UCSD-AML1 (cell line): ENCODE data around the gene HOXA6.

Experiments used
- DNase-seq: peaks from one replicate; lab custom pipeline; 2025; ENCODE audit not compliant: unreplicated experiment; lab: John Stamatoyannopoulos, UW

Gene HOXA6

DNA sequence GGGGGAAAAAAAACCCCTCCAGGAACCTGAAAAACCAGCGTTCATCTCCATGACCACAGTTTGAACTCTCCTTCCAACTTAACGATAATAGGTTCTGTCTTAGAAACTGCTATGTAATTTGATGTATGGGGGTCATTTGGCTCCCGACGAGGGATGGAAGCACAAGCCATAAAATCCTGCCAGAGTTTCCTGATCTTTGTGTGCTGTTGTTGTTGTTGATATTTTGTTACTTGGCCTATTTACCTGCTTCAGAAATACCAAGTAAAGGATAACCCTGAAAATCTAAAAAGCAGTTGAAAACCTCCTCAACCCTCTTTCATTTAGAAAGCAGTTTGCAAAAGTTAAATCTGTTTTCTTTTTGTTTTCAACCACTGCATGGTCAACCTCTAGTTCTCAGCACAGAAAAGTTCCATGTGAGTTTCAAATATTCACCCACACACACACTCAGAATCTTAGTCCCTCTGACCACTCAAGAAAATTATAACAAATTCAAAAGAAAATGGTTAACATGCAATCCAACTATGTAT is 35.8 kb downstream of the HOXA6 start:
- no peak for DNase-seq

- DNase-seq = no peak
These were observed 36.4 kb downstream of the HOXA6 start for GRCh38 chr7:27111042-27111750.

DNA sequence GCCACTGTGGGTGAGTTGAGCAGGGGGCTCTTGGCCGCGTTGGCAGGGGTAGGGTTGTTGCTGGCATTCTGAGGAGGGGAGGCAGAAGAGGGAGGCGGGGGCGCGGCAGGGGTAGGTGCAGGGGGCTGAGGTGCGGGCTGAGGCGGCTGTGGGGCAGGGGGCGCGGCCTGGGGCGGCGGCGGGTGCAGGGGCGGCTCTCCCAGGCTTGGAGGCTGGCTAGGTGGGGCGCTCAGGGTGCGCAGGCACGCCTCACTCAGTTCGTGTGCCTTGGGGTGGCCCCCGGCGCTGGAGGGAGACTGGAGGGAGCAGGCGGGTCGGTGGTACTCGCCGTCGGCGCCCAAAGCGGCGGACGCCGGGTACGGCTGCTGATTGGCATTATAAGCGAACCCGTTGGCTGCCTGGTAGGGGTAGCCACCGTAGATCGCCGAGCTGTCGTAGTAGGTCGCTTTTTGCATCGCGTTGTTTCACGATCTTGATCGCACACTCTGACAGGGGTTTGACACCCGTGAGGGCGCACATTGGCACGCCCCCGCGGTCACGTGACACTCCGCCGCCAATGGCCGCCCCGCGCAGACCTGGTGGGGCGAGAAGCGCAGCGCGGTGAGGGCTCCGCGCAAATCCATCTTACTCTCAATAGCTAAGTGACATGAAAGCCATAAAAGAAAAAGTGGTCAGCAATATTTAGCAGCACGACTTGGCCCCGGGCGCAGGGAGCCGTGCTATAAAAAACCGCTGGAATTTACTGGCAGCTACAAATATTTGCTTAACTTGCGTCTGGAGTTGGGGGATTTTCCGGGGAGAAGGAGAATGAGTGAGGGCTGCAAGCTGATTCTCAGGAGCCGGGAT is 37.2 kb downstream of the HOXA6 start:
- DNase-seq = no peak

DNA sequence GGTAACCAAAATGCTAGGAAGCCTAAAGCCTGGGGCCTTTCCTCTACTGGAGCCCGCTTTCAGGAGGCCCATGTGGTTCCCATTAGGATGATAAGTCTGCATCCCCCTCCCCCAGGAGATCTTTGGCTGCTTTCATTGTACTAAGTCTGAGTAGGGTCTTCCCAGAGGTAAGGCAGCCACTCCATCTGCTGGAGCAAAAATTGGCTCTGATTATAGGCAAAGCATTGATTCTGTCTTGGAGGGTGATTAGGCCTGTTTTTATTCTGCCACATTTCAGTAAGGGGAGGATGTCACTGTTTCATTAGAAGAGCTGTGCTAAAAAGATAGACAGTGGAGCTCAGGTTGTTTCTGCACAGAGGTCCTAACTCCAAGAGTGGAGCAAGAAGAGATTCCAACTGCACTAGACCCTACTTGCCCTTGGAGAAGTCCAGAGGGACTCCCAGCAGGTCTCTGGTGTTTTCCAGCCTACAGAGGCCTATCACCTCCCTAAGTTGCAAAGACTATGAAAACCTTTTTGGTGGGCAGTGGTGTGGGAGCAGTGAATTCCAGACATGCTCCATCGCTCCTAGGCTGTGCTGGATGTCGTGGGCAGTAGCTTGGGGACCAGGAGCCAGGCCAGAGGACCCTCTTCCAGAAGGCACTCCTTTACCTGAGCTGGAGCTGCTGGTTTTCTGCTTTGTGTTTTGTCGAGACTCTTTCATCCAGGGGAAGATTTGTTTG is 37.9 kb downstream of the HOXA6 start:
- no peak for DNase-seq

- no peak for DNase-seq
These were observed 39.0 kb downstream of the HOXA6 start for GRCh38 chr7:27108390-27109127.

DNA sequence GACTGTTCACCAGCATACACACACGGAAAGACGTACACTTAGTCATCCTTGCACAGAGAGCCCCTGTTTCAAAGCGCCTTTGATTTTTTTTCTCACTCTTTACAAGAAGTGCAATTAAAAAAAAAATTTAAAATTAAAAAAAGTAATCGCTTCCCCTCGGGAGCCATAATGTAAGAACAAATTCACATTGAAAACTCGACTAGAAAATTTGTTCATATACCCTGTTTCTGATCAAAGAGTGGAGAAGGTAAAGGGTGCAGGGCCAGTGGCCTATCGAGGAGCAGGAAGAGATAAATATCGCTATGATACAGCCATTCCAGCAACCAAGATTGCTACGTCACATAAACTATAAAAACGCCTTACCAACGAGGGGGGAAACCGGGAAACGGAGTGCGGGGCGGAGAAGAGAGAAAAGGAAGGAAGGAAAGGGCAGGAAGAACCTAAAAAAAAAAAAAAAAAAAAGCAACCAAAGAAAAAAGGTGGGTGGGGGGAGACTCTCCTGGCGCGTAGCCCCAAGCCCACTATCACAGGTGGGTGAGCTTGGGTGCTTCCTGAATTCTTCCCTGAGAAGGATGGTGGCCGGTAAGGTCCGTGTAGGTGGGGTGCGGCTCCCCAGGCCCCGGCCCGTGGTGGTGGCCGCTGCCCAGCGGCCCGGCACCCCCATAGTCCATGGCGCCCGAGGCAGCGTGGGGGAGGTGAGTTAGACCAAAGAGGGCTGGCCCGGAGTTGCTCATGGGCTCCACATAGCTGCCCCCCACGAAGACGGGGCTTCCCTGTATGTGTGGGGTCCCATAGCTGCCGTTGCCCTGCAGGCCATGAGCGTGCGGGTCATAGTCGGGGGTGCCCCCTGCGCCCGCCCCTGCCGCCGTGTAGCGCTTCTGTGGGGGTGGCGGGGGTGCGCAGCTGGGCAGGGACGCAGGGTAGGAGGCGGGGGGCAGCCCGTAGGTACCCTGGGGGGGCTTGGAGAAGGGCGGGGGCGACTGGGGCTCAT is 39.9 kb downstream of the HOXA6 start:
- DNase-seq = no peak

- no peak for DNase-seq
These were observed 40.7 kb downstream of the HOXA6 start for GRCh38 chr7:27106901-27107240.

DNA sequence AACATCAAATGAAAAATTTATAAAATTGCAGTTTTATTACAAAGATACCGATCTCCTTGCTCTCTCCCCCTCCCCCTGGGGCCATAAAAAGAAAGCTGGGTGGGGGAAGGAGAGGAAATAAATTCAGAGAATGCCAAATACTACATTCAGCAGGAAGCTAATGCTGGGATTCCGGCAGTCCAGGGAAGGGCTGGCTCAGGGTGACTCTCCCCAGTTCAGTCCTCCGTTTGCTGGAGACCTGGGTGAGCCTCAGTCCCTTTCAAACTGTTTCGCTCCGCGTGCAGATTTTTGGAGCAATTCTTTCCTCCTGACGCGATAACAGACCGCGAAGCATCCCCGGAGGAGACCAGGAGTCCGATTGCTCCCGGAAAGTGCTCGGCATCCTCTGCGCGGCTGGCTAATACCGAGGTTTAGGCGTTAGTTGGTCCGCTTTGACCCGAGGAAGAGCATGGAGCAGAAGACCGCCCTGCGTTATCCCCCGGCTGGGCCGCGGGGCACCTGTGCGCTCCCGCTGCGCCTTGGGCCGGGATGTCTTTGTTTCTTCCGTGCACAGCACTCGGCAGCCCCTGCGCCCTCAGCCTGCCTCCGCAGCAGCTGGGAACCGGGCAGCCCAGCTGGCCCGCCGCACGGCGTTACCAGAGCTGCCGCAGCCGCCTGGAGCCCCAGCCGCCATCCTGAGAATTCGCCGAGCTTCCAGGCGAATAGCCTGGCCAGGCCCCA is 41.2 kb downstream of the HOXA6 start:
- no peak for DNase-seq

GRCh38 chr7:27105301-27106031 is 42.1 kb downstream of the HOXA6 start:
- DNase-seq = no peak

- no peak for DNase-seq
These were observed 43.1 kb downstream of the HOXA6 start for GRCh38 chr7:27104341-27105058.

DNA sequence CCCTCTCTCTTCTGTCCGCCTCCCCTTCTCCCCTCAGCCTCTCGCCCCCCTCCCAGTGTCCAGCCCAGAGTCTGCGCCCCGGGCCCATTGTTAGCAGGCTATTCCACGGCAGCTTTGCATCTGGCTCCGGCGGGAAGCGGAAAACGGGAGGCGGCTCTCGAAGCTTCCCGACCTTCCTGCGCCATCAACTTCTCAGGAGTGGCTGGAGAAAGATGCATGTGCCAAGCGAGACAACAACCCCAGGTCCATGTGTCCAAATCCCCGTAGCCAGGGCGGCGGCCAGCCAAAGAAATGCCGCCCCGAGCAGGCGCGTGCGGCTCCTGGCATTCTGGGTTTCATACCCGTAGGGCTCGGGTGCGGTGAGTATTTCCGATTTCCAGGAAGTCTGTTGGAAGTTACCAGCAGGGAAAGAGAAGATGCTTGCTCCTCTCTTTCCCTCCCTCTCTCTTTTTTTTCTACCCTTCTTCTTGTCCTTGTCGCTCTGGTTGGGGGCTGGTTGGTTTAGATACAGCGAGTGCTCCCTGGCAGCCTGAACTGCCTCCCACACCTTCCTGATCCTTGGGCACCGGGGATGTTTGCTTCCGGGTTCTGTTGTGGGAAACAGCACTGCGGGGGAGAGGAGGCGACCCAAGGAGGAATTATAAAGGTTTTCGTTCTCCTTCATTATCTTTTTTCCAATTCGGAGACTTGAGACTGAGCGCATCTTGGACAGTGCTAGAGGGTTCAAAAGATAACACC is 43.9 kb downstream of the HOXA6 start:
- peak; percentile 12 for DNase-seq

GRCh38 chr7:27102581-27103442 is 44.8 kb downstream of the HOXA6 start, which contains the start of gene HOXA2:
TSS of gene HOXA2 (minus strand) at chr7:27102683. CDS start at chr7:27102500, 183 bp downstream.
- no peak for DNase-seq

GRCh38 chr7:27101957-27102580 is 45.5 kb downstream of the HOXA6 start:
- DNase-seq = no peak

GRCh38 chr7:27101171-27101956 is 46.2 kb downstream of the HOXA6 start:
- no peak for DNase-seq

DNA sequence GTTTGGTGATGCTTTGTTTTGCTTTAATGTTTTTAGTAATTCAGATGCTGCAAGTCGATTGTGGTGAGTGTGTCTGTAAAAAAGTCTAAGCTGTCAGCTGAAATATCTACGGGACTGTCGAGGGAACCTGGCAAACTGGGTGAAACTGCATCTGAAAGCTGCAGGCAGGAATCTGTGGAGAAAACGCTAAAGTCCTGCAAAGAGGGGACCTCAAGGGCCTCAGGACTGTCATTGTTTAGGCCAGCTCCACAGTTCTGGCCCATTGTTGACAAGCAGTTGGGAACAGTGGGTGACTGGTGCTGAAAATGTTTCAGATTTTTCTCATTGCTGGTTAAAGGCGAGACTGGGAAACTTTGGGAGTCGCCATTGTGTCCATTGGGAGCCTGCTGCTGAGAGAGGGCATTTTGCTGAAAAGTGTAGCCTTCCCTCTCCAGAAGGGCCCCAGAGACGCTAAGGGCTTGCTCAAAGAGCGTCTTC is 46.8 kb downstream of the HOXA6 start:
- no peak for DNase-seq
